NCI-H69 (cell line): ENCODE data around the gene MYO6.

Experiments used
- DNase-seq: peaks from one replicate; lab custom pipeline; 2025; lab: John Stamatoyannopoulos, UW

MYO6 gene

GRCh38 chr6:75766387-75766786, 17.3 kb downstream of the MYO6 start:
- no peak for DNase-seq

GRCh38 chr6:75770844-75771243, 21.8 kb downstream of the MYO6 start:
- DNase-seq, result no peak

- DNase-seq, result peak; percentile 93
Observed at GRCh38 chr6:75775219-75775618, 26.2 kb downstream of the MYO6 start.

GRCh38 chr6:75776461-75776860, 27.4 kb downstream of the MYO6 start:
- peak; percentile 44 for DNase-seq

- DNase-seq, result no peak
Observed at GRCh38 chr6:75778757-75779156, 29.7 kb downstream of the MYO6 start.

- no peak for DNase-seq
Observed at GRCh38 chr6:75786152-75786551, 37.1 kb downstream of the MYO6 start.

GRCh38 chr6:75788894-75789293, 39.9 kb downstream of the MYO6 start:
- DNase-seq, result no peak

- no peak for DNase-seq
Observed at GRCh38 chr6:75791881-75792280, 42.8 kb downstream of the MYO6 start.

GRCh38 chr6:75794351-75794846, 45.4 kb downstream of the MYO6 start:
- DNase-seq, result no peak

- no peak for DNase-seq
Observed at GRCh38 chr6:75794954-75795739, 46.1 kb downstream of the MYO6 start.

GRCh38 chr6:75796723-75797122, 47.7 kb downstream of the MYO6 start:
- no peak for DNase-seq

GRCh38 chr6:75800133-75800532, 51.1 kb downstream of the MYO6 start:
- DNase-seq, result no peak

- no peak for DNase-seq
Observed at GRCh38 chr6:75800708-75801505, 51.9 kb downstream of the MYO6 start.

GRCh38 chr6:75802366-75802765, 53.3 kb downstream of the MYO6 start:
- DNase-seq, result no peak

- no peak for DNase-seq
Observed at GRCh38 chr6:75808507-75808906, 59.5 kb downstream of the MYO6 start.

- DNase-seq, result no peak
Observed at GRCh38 chr6:75812560-75812959, 63.5 kb downstream of the MYO6 start.

GRCh38 chr6:75813476-75814250, 64.6 kb downstream of the MYO6 start:
- no peak for DNase-seq

- DNase-seq, result no peak
Observed at GRCh38 chr6:75815756-75816155, 66.7 kb downstream of the MYO6 start.

GRCh38 chr6:75818098-75818855, 69.2 kb downstream of the MYO6 start:
- DNase-seq, result peak; percentile 43

GRCh38 chr6:75819776-75820487, 70.9 kb downstream of the MYO6 start:
- DNase-seq, result no peak

GRCh38 chr6:75824160-75824559, 75.1 kb downstream of the MYO6 start:
- DNase-seq, result peak; percentile 25
